ENCODE measurements around the gene KCNIP3. TPM values are rescaled to one million over a fixed set of nuclear protein-coding genes. Genes with fewer than 3 reads are reported as not detected.

KCNIP3 gene
- total RNA-seq = 0.11 and 0.17 TPM in 2 replicates

GRCh38 chr2:95296880-95297487 lies at the start of gene KCNIP3:
Gene KCNIP3, plus strand, starts transcription at chr2:95297347. Its CDS starts 92 bp downstream, at chr2:95297439.

DNA sequence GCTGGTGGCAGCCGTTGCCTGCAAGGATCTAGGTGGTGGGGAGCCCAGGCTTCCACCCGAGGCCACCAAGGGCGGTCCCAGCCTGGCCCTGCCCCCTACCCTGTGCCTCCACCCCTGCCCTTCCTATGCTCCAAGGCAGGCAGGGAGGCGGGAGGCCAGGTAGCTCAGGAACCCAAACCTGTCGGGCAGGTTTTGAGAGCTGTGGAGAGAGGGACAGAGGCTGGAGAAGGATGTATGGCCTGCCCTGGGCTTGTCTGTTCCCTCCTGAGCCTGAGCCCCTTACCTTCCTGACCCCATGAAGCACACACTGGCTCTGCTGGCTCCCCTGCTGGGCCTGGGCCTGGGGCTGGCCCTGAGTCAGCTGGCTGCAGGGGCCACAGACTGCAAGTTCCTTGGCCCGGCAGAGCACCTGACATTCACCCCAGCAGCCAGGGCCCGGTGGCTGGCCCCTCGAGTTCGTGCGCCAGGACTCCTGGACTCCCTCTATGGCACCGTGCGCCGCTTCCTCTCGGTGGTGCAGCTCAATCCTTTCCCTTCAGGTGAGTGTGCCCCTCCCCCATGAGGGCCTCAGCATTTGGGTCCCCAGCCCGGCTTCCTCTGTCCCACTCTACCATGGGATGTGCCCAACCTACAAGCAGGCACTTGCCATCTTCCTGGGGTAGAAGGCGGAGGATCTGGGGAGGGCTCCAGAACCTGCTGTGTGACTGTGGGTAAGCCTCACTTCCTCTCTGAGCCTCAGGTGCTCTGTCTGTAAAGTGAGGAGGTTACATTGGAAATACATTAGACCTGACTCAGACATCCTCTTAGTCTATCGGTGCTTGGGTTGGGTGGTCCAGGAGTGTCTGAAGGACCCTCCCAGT lies 22.6 kb upstream of the KCNIP3 start, which contains the start of gene PROM2:
PROM2 (plus strand) TSS at position 159 of the 860 bp plus-strand sequence; CDS start at position 296, 137 bp downstream.

GRCh38 chr2:95402370-95403203 lies 105.4 kb downstream of the KCNIP3 start, which contains the start of gene FAHD2A:
Gene FAHD2A, plus strand, starts transcription at chr2:95402708. Its CDS starts 2,851 bp downstream, at chr2:95405559.

Other genes with a start within 250 kb of the KCNIP3 start
- 37.5 and 45.0 TPM in 2 replicates for gene MRPS5, start 175.5 kb upstream of the KCNIP3 start, total RNA-seq
- 8.3 and 14.6 TPM in 2 replicates for gene ZNF514, start 137.5 kb upstream of the KCNIP3 start, total RNA-seq
- 6.8 and 9.3 TPM in 2 replicates for gene ZNF2, start 131.5 kb upstream of the KCNIP3 start, total RNA-seq
- gene ZNF892, start 89.8 kb upstream of the KCNIP3 start, total RNA-seq = 3.6 and 7.4 TPM in 2 replicates
- 0.09 and 0.22 TPM in 2 replicates for gene PROM2, start 22.9 kb upstream of the KCNIP3 start, total RNA-seq
- gene FAHD2A, start 105.4 kb downstream of the KCNIP3 start, total RNA-seq = 24.7 and 27.9 TPM in 2 replicates
- gene TRIM43B, start 187.4 kb downstream of the KCNIP3 start, total RNA-seq = not detected in 2 replicates